ENCODE data around the gene SEMA5A.

- no peak for TF ChIP-seq PATZ1 (CRISPR knock-in tag; IDR thresholded peaks at IDR 0.05)
- no peak for TF ChIP-seq RFX5 (IDR thresholded peaks at IDR 0.05; ENCODE audit: low read depth, low read length)
Observed at GRCh38 chr5:9382522-9382921, 163.4 kb downstream of the SEMA5A start.
